ENCODE measurements around the gene RAB34.
"Not testable (repeated sequence)": the region's sequence is repeated elsewhere in the genome, so short reads cannot be mapped to it uniquely, and the experiment has no call there.

RAB34 gene

GRCh38 chr17:28726627-28727491 is 9.2 kb upstream of the RAB34 start:
- DNase-seq: peak; percentile 92

DNA sequence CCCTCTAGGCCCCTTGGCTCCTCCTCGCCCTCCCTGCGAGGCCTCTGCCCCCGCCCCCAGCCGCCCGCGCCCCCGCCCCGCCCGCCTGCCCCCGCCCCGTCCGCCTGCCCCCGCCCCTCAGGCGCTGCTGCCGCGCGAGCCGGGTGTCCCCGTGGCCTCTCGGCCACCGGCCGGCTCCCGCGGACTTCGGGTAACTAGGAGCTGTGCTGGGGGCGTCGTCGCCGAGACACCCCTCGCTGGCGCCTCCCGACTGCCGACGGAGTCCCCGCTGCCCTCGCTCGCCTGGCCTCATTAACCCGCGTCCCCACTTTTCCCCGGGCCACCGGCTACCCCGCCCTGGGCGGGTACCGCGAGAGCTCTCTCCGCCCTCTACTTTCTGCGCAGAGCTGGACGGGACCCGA is 8.6 kb upstream of the RAB34 start, which contains the start of gene TLCD1:
Gene TLCD1, minus strand, starts transcription at position 8 of the 401 bp plus-strand sequence. CDS start 136 bp downstream, outside the sequence.
- peak; percentile 73 for DNase-seq

- no peak for DNase-seq
These were observed 8.1 kb upstream of the RAB34 start for GRCh38 chr17:28725660-28726225.

DNA sequence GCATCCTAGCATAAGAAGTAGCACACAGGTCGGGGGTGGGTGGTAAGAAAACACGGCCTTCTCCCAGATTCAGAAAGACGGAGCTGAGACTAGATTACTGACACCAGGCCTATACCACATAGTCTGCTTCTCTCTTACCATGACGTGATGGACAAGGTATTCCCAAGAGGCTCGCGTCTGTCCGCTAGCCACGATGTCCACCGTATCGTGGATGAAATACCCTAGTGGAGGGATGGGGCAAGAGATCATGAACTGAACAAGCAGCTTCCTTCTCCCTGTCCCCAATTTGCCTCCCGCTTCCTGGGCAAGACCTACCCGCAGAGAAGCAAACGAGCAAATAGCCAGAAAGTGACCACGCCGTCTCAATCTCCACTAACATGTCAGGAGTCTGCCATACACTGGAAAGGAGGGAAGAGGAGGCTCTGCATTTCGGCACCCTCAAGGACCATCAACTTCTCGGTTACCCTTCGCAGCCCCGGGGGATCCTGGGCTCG is 7.5 kb upstream of the RAB34 start:
- no peak for DNase-seq

GRCh38 chr17:28724500-28725165 is 7.0 kb upstream of the RAB34 start:
- no peak for DNase-seq

DNA sequence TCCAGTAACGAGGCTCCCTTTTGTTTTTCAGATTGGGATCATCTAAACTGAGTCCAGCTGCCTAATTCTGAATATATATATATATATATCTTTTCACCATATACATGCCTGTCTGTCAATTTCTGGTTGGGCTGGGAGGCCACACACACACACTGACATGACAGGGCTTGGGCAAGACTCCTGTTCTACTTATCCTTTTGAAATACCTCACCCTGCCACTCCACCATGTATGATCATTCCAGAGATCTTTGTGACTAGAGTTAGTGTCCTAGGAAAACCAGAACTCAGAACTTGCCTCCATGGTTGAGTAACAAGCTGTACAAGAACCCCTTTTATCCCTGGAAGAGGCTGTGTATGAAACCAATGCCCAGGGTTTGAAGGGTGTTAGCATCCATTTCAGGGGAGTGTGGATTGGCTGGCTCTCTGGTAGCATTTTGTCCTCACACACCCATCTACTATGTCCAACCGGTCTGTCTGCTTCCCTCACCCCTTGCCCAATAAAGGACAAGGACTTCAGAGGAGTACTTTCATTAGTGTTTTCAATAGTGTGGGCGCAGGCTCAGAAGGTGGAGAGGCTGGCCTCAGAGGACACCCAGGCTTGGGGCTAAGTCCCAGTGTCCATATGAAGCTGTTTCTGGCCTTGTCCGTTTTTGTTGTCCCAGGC is 6.3 kb upstream of the RAB34 start:
- DNase-seq: not testable (repeated sequence)

DNA sequence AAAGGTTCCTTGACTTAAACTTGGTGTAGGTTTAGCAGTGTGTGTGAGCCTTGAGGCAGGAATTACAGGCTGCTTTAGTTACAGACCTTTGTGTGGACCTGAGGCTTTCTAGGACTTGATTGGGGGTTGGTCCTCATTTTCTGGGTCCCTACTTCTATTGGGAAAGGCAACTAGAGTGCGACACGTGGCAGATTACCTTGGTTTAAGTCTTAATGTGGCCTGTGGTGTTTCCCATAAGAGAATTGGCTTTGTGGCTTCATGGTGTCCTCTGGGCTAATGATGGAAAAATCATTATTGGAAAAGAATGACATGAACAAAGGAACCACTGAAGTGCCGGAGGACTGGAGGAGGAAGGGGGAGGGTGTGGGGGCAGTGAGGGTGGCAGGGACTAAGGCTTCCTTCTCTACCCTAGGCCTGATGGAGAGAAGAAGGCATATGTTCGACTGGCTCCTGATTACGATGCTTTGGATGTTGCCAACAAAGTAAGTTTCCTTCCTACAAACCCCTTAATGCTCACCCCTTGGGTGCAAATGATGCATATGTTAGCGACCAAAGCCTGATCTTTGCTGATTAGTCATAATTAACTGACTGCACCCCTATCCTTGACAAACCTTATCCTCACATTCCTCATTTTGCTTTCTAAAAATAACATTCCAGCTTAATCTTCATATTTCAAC is 5.6 kb upstream of the RAB34 start:
- DNase-seq: no peak

DNA sequence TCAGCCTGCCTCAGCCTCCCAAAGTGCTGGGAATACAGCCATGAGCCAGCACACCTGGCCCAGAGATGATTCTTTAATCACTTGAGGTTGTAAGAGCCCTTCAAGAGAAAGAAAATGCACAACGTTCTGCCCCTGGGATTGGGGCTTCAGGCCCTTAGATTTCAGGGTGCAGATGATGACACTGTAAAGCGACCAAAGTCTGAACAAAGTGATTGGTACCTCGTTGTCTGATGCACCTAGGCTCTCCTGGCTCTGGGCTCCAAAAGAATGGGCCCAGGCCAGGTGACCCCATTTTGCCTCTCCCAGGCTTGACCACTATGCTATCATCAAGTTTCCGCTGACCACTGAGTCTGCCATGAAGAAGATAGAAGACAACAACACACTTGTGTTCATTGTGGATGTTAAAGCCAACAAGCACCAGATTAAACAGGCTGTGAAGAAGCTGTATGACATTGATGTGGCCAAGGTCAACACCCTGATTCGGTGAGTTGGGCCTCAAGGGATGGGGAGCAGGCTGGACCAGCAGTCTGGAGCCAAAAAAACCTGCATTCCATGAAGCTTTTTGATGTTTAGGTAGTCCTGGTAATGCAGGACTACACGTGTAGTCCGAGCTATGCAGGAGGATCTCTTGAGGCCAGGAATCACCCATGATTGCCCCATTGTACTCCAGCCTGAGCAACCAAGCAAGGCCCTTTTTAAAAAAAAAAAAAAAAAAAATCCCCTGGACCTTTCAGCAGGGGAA is 4.9 kb upstream of the RAB34 start:
- no peak for DNase-seq

GRCh38 chr17:28720997-28721329 is 3.3 kb upstream of the RAB34 start:
- not testable (repeated sequence) for DNase-seq

- DNase-seq: peak; percentile 39
These were observed 2.8 kb upstream of the RAB34 start for GRCh38 chr17:28720247-28720996.

GRCh38 chr17:28719021-28719433 is 1.4 kb upstream of the RAB34 start:
- DNase-seq: no peak

DNA sequence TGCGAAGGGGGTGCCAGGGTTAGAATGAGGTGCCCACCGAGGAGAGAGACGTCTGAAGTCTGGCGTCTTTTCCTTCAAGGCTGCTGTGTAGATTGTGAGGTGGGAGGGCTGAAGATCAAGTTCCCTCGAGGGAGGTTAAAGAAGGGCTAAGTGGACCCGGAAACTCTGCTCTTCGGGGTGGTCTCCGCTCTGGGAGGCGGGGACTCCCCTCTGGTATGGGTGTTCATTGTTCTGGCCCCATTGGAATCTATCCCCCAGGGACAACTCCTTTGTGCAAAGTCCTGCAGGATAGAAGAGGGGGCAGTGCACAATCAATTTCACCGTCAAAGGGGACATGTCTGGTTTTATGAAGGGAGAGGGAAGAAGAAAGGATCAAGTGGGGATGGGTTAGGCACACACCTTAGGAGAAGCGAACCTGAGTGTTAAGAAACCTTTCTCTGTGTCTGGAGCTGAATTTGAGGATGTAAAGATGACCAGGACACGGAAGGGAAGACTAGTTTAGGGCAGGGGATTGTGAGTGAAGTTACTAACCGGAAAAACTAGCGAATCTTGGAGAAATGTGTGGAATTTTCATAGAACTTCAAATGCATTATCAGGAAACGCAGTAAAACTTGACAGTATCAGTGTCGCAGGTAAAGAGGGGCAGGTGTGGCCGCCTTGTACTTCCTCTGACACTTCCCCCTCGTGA is 809 bp upstream of the RAB34 start:
- no peak for DNase-seq

DNA sequence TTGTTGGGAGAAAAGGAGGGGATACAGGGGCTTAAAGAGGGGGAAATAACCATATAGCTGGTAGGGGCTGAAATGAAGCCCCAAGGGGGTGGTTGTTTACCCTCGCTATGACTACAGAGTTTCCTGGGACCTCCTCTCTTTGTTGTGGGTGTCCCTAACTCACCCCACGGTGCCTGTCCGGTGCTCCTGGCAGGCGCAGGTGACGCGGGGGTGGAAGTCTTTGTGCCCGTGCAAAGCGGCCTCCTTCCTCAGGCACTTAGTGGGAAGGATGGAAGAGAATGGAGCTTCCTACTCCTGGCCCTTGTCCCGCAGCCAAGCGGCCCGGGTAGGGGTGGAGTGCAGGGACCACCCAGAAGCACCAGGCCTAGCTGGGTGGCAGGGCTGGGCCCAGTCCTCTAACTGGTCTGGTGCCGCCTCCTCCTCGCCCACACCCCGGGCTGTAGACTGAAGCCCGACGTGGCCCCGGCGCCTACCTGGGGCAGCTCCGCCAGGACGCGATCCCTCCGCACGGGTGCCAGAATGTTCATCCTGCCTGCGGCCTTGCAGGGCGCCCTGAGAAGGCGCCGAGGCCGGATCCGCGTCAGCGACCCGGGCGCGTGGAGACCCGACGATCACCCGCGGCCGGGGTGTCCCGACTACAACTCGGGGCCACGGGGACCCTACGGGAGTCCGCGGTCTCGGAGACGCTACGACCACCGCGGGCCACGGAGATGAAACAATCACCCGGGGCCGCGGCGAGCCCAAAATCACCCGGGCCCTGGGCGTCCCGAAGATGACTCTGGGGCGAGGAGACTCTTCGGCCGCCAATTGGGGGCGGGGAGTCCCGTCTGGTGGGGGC is 709 bp downstream of the RAB34 start:
- no peak for DNase-seq

DNA sequence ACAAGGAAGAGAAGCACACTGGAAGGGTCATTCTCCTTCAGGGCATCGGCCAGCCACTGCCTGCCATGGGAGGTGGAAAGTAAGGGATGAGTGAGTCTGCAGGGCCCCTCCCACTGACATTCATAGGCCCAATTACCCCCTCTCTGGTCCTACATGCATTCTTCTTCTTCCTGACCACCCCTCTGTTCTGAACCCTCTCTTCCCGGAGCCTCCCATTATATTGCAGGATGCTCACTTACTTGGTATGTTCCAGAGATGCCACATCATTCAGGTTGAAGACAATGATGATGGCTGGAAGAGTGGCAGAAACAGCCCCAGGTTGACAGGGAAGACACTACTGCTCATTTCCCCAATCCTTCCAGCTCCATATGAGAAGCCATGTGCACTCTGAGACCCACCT is 2.5 kb downstream of the RAB34 start:
- DNase-seq: no peak

- DNase-seq: no peak
These were observed 3.4 kb downstream of the RAB34 start for GRCh38 chr17:28714281-28714680.

GRCh38 chr17:28712705-28713415 is 4.8 kb downstream of the RAB34 start:
- DNase-seq: no peak

- DNase-seq: peak; percentile 79
These were observed 5.5 kb downstream of the RAB34 start for GRCh38 chr17:28712032-28712704.

- no peak for DNase-seq
These were observed 6.0 kb downstream of the RAB34 start, which contains the start of gene PROCA1 for GRCh38 chr17:28711723-28712031. TSS of gene PROCA1 (minus strand) at chr17:28711888. CDS start at chr17:28711660, 228 bp downstream.
